Measurements from ENCODE around the gene ZFR. TPM values are rescaled to one million over a fixed set of nuclear protein-coding genes. Genes with fewer than 3 reads are reported as not detected.

Gene ZFR
- total RNA-seq, 1 donor from 2014 or later: 65.0 TPM

DNA sequence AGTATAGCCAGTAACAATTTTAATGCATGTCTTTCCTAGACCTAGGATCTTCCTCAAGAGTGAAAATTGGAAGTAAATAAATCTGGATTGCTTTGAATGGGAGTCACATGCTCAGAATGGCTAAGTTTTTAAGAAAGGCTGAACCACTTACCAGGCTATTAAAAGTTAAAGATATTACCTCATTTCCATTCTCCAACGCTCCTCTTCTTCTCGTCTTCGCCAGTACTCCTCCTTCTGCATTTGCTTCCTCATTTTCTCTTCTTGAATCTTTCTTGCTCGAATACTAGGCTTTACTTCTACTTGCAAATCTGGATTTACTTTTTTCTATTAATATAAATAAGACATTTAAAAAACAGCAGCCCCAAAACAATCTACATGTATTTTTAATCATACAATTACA lies 49.6 kb downstream of the ZFR start:
- peaks cover 8% of the 10 kb centered on the region for H3K36me3 ChIP-seq (ENCODE audit: control insufficient read depth, insufficient read depth, low read length)
- TF ChIP-seq, protein P1, sequence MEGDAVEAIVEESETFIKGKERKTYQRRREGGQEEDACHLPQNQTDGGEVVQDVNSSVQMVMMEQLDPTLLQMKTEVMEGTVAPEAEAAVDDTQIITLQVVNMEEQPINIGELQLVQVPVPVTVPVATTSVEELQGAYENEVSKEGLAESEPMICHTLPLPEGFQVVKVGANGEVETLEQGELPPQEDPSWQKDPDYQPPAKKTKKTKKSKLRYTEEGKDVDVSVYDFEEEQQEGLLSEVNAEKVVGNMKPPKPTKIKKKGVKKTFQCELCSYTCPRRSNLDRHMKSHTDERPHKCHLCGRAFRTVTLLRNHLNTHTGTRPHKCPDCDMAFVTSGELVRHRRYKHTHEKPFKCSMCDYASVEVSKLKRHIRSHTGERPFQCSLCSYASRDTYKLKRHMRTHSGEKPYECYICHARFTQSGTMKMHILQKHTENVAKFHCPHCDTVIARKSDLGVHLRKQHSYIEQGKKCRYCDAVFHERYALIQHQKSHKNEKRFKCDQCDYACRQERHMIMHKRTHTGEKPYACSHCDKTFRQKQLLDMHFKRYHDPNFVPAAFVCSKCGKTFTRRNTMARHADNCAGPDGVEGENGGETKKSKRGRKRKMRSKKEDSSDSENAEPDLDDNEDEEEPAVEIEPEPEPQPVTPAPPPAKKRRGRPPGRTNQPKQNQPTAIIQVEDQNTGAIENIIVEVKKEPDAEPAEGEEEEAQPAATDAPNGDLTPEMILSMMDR (IDR thresholded peaks at IDR 0.05; ENCODE audit: insufficient read depth, low read length, severe bottlenecking): no peak
- H3K4me3 ChIP-seq (ENCODE audit: low read depth, low read length): no peak overlapping the region
- DNase-seq (ENCODE audit: low read depth) (no peak), FAIRE-seq (no peak)
- H3K27me3 ChIP-seq (ENCODE audit: control insufficient read depth, insufficient read depth, low read length): no peaks in the 10 kb centered on the region

DNA sequence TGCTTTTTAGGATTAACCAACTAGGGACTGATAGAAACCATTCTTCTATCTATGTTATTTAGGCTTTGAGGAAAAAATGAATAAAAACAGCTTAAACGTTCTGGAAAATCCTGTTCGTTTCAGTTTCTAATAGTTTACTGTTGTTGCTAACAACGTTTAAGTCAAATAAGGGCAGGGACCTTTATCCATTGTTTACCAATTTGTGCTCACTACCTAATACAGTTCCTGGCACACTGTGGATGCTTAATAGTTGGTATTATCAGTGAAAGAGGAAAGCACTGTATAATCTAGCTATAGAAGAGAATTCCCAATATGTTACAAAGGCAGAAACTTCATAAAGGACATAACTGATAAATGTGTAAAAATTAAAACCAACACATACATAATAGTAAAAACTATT lies 52.5 kb downstream of the ZFR start:
- FAIRE-seq (no peak), DNase-seq (ENCODE audit: low read depth) (no peak)
- Histone ChIP-seq H3K4me3 (ENCODE audit: low read depth, low read length) (no peak overlapping the region), H3K27me3 (ENCODE audit: control insufficient read depth, insufficient read depth, low read length) (no peaks in the 10 kb centered on the region), H3K36me3 (ENCODE audit: control insufficient read depth, insufficient read depth, low read length) (peaks cover 7% of the 10 kb centered on the region)
- TF ChIP-seq, protein P1 (IDR thresholded peaks at IDR 0.05; ENCODE audit: insufficient read depth, low read length, severe bottlenecking): no peak

DNA sequence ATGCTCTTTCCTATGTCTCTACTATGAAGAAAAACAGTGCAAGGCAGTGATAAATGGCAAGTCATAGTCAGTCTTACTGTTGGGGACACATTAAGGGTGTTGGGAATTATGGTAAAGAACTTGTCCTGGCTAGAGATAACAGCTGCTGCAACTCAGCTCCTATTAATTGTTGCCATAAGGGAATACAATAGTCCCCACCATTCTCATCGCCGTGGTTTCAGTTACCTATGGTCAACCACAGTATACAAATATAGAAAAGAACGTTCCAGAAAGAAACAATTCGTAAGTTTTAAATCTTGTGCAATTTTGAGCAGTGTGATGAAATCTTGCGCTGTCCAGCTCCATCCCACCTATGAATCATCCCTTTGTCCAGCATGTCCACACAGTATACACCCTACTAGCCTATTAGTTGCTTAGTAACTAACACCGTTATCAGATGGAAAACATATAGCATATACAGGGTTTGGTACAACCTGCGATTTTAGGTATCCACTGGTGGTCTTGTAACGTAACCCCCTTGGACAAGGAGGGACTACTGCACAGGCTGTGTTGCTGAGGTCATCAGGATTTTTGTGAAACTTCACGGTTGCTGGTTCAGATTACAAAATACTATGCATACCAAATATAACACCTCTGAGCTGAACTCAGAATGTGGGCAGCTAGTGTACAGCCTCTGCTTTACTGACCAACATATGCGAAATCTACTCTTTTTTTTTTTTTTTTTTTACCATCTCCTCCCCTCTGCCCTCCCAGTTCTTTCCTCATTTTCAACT lies 53.5 kb downstream of the ZFR start:
- Histone ChIP-seq H3K4me3 (ENCODE audit: low read depth, low read length) (no peak overlapping the region), H3K27me3 (ENCODE audit: control insufficient read depth, insufficient read depth, low read length) (no peaks in the 10 kb centered on the region), H3K36me3 (ENCODE audit: control insufficient read depth, insufficient read depth, low read length) (peaks cover 7% of the 10 kb centered on the region)
- TF ChIP-seq, protein P1 (IDR thresholded peaks at IDR 0.05; ENCODE audit: insufficient read depth, low read length, severe bottlenecking): no peak
- FAIRE-seq: no peak
- DNase-seq (ENCODE audit: low read depth): peak; percentile 51

DNA sequence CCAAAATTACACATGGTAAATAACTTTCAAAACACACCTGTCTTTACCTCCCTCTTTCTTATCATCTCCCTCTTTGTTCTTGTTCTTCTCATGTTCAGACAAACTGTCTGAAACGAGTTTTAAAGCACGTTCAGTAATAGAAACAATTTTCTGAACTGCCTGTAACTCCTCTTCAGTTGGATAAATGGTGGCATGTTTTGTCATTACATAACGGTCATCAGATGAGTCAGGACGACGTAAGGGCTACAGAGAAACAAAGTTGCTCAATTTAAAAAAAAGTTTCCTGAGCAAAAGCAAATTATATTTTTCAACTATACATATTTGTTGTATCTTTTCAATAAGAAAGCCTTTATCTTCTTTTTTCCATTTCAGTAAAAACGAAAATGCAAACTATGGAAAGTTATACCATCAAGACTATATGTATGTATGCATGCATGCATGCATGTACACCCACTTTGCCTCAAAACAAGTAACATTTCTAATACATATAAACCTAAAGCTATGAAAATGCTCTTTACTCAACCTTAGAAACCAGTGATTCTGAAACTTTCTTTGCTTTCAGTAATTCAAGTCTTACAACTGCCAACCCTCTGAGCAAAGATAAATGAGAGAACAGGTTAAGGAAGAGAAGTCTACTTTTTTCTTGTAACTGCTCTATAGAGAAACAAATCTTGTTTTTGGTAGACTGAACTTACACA lies 56.0 kb downstream of the ZFR start:
- FAIRE-seq (no peak), DNase-seq (ENCODE audit: low read depth) (peak; percentile 73)
- H3K4me3 ChIP-seq (ENCODE audit: low read depth, low read length): no peak overlapping the region
- H3K36me3 ChIP-seq (ENCODE audit: control insufficient read depth, insufficient read depth, low read length): peaks cover 8% of the 10 kb centered on the region
- no peaks in the 10 kb centered on the region for H3K27me3 ChIP-seq (ENCODE audit: control insufficient read depth, insufficient read depth, low read length)
- TF ChIP-seq, protein P1 (IDR thresholded peaks at IDR 0.05; ENCODE audit: insufficient read depth, low read length, severe bottlenecking): no peak

DNA sequence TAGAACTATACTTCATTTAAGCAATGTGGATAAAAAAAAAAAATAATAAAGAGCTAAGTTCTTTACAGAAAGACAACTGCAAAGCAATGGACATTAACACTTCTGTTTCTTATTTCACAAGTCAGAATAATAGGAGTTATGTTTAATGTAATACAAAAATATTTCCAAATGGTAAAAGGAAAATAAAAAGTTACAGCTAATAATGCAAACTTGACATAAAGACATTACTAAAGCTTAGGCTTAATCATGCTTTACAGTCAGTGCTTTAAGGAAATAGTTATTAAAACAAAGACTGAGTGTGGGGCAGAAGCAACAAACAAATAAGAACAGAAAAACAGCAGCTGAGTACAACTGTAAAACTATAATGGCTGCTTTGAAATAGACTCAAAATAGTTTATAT lies 56.7 kb downstream of the ZFR start:
- FAIRE-seq (no peak), DNase-seq (ENCODE audit: low read depth) (no peak)
- Histone ChIP-seq H3K36me3 (ENCODE audit: control insufficient read depth, insufficient read depth, low read length) (peaks cover 11% of the 10 kb centered on the region), H3K27me3 (ENCODE audit: control insufficient read depth, insufficient read depth, low read length) (no peaks in the 10 kb centered on the region), H3K4me3 (ENCODE audit: low read depth, low read length) (no peak overlapping the region)
- TF ChIP-seq, protein P1 (IDR thresholded peaks at IDR 0.05; ENCODE audit: insufficient read depth, low read length, severe bottlenecking): no peak
